GM15510 (cell line): Measurements from ENCODE around the gene PACS1.

Experiments used
- POLR2A ChIP-seq: IDR thresholded peaks from 3 replicates; pipeline ENCODE4 v1.6.1; 2011; ENCODE audit warnings: borderline replicate concordance; ENCODE audit not compliant: insufficient read length; ENCODE audit errors: extremely low read depth

PACS1 gene

DNA sequence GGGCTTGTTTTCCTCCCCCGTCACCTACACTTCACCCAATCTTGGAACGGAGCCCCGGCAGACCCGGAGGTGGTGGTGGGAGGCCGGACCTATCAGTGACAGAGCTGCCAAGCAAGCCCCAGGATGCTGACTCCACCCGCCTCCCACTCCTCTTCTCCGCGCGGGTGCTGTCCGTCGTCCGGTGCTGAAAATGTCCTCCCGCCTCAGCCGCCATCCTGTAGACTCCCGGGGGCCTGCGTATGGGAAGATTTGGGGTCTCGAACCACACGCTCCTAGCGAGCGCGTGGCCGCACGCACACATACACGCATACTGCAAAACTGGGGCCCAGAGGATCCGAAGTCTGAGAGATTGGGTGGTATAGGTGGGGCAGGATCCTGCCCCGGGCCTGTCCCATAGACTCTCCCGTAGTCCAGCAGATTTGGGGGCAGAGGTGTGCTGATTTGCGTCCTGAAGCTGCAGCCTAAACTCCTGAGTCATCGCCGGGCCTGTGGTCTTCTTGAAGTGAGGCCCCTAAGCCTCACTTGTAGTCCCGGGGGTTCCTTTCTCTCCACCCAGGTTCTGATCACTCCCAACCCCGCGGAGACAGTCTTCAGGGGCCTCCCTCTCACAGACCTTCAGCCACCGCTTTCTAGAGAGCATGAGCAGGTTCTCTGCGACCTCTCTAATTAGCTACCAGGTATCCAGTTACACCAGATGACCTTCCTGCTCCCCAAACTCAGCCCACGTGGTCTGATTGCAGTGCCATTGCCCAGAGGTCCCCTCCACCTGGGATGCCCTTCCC, 219.7 kb downstream of the PACS1 start:
- no peak for TF ChIP-seq POLR2A

DNA sequence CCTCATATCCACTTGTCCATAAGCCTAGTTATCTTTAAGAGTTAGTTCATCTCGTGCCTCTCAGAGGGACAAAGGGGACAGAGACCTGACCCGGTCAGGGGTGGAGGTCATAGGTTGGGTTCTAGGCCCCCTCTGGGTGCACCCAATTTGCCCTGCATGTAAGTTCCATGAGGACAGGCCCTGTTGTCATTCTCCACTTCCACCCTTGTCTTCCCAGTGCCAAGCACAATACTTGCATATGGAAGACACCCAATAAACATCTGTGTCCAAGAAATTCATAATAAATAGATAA, 220.2 kb downstream of the PACS1 start:
- TF ChIP-seq POLR2A, result no peak

DNA sequence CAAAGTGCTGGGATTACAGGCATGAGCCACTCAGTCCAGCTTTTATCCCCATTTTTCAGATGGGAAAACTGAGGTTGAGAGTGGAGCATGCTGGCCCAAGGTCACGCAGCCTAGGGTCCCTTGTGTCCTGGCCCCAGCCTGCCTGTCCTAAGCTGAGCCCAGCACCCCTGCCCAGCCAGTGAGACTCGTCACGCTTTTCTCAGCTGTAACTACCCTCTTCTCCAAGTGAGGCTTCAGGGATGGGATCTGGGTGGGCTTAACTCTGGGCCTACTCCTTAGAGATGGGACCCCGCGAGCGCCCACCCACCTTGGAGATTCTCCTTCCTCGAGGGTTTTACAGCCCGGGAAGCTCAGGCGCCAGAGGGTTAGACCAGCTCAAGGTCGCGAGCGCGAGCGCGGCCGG, 221.2 kb downstream of the PACS1 start:
- no peak for TF ChIP-seq POLR2A

DNA sequence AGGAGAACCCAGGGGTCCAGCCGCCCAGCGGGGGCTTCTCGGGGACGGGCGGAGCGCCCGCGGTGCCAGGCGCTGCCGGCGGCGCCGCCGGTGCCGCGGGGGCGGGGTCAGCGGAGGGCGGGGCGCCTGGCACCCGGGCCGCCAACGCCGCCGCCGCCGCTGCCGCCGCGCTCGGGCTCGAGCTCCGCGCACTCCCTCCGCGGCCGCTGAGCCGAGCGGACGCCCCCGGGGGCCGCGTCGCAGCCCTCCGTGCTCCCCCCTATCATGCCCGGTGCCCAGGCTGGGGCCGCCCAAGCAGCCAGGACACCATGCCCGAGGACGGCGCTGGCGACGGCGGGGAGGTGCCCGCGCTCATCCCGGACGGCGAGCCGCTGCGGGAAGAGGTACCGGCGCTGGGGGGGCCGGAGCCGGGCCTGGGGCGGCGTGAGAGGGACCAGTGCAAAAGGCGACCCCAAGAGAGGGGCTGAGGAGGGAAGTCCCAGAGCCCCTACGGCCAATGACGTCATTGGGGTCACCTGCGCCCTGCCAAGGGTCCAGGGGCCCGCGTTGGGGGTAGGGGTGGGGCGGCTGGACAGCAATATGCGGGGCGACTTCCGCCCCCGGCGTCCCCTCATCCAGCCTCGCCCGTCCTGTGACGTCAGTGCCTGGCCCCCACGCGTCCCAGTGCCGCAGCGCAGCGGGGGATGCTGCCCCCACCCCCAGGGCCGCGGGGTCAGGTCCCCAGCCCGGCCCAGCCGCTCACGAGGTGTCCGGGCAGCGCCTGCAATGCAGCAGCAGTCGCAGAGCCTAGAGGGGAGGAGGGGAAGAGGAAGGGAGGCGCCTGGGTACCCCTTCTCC, 221.9 kb downstream of the PACS1 start, which contains the start of gene TMEM151A:
TMEM151A (plus strand) TSS at position 189 of the 837 bp plus-strand sequence; CDS start at position 309, 120 bp downstream.
- TF ChIP-seq POLR2A, result no peak

DNA sequence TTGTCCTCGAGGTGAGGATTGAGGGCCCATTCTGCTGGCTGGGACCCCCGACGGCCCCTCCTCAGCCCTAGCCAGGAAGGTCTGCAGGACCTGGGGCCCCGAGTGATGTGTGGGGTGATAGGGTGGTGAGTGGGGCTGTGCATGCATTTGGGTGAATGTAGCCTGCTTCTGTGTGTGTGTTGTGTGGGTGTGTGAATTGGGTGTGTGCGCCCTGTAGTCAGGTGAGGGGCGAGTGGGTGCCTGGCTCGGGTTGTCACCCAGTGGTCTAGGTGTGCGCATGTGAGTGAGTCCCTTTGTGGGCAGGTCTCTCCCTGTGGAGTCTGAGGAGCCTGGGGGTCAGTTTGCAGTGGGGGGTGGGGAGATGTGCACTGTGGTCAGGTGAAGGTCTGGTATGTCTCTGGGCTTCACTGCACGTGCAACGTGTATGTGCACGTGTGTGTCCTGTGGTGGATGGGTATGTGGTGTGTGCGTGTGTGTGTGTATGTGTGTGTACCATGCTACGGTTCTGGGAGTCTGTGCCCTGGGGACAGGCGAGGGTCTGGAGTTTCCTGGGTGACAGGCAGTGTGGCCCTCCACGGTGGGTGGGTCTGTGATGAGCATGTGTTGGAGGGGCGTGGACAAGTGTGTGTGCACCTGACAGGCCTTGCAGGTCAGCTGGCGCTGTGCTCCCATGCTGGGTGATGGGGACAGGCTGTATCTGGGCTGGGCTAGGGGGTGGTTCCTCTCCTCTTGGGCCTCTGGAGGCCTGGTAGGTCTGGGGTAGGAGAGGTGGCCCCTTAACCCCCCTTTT, 222.7 kb downstream of the PACS1 start:
- TF ChIP-seq POLR2A, result no peak

DNA sequence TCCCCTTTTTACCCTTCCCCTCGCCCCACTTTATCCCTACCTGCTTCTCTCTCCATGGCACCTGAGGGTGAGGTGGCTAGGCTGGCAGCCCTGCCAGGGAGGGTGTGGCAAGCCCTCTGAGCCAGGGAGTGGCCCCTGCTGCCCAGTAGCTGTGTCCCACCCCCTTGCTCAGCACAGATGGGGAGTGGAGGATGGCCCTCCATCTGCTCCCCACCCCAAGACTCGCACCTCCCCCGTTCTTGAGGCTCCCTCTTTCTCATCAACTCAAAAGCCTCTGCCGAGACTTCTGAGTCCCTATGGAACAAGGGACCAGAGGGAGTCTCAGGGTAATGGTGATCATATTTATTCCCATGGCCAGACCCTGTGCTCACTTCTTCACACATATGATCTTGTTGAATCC, 223.3 kb downstream of the PACS1 start:
- TF ChIP-seq POLR2A, result no peak

DNA sequence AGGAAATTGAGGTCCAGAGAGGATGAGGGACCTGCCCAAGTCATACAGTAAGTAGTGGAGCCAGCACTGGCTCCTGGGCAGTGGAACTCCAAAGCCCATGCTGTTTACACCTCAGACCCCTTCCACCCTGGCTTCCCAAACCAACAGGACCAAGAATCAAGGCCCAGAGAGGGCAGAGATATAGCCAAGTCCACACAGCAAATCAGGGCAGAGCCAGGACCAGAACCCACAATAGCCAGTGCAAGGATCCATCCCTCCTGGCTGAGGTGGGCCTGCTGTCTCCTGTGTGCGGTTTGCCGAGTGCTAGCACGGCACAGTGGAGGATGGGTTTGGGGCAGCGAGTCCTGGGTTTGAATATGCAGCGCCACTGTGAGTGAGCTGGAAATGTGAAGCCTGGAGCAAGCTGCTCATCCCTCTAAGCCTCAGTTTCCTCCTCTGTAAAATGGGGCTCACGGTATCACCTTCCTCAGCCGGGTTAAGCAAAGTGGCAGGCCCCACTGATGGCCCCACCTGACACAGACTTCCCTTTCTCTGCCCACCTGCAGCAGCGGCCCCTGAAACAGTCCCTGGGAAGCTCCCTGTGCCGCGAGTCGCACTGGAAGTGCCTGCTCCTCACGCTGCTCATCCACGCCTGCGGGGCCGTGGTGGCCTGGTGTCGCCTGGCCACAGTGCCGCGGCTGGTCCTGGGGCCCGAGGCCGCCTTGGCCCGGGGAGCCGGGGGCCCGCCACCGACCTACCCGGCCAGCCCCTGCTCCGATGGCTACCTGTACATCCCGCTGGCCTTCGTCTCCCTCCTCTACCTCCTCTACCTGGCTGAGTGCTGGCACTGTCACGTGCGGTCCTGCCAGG, 223.9 kb downstream of the PACS1 start:
- TF ChIP-seq POLR2A, result no peak
